GM18867 (cell line): ENCODE data around the gene THEM5.

Experiments used
- ATAC-seq: cut with Tn5 transposase; IDR thresholded peaks from one replicate; pipeline ENCODE4 v1.9.1; 2021; ENCODE audit warnings: mild to moderate bottlenecking, moderate library complexity; ENCODE audit not compliant: unreplicated experiment

THEM5 gene

GRCh38 chr1:151802372-151802771 is 51.1 kb downstream of the THEM5 start:
- no peak for ATAC-seq

- no peak for ATAC-seq
Observed at GRCh38 chr1:151801846-151802245, 51.7 kb downstream of the THEM5 start.

- no peak for ATAC-seq
Observed at GRCh38 chr1:151801310-151801820, 52.1 kb downstream of the THEM5 start.

- no peak for ATAC-seq
Observed at GRCh38 chr1:151800830-151801229, 52.7 kb downstream of the THEM5 start.

- ATAC-seq = no peak
Observed at GRCh38 chr1:151799179-151800022, 54.1 kb downstream of the THEM5 start.

GRCh38 chr1:151798571-151798970 is 54.9 kb downstream of the THEM5 start:
- no peak for ATAC-seq
